HEK293T (cell line): ENCODE measurements around the gene CASP5.

ENCODE experiments used
- BHLHE40 ChIP-seq: fragments of 450-650 bp; IDR thresholded peaks from 2 replicates; pipeline ENCODE4 v1.6.1; 2016; ENCODE audit warnings: mild to moderate bottlenecking, moderate library complexity, borderline replicate concordance
- CTBP1 ChIP-seq: fragments of 450-650 bp; IDR thresholded peaks from 2 replicates; pipeline ENCODE4 v1.6.1; 2016; ENCODE audit warnings: borderline replicate concordance
- FOXA1 ChIP-seq: fragments of 450-650 bp; IDR thresholded peaks from 2 replicates; pipeline ENCODE4 v1.6.1; 2016; ENCODE audit warnings: mild to moderate bottlenecking
- HDGF ChIP-seq: fragments of 450-650 bp; IDR thresholded peaks from 2 replicates; pipeline ENCODE4 v1.6.1; 2017; ENCODE audit warnings: antibody characterized with exemption, borderline replicate concordance
- PKNOX1 ChIP-seq: fragments of 450-650 bp; IDR thresholded peaks from 2 replicates; pipeline ENCODE4 v1.6.1; 2016
- TARDBP ChIP-seq: fragments of 450-650 bp; IDR thresholded peaks from 2 replicates; pipeline ENCODE4 v1.6.1; 2016

GRCh38 chr11:104973616-104974015 is 49.4 kb downstream of the CASP5 start:
- no peak for TF ChIP-seq CTBP1
- no peak for TF ChIP-seq TARDBP
- no peak for TF ChIP-seq BHLHE40
- no peak for TF ChIP-seq FOXA1
- no peak for TF ChIP-seq HDGF
- TF ChIP-seq PKNOX1: no peak
